ENCODE results near the gene KDM6B.
"Not testable (repeated sequence)": the region's sequence is repeated elsewhere in the genome, so short reads cannot be mapped to it uniquely, and the experiment has no call there.

Gene KDM6B

DNA sequence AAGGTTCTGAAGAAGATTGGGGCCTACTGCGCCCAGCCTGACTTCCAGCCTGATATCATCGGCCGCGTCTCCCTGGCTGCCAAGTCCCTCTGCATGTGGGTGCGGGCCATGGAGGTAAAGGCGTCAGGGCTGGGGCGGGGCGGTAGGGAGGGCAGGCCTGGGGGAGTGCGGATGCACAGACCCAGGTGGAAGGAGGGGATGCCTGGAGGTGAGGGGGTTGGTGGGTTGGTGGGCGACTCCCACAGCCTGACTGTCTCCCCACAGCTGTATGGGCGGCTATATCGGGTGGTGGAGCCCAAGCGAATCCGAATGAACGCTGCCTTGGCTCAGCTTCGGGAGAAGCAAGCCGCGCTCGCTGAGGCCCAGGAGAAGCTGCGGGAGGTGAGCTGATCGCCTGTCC is 26.8 kb upstream of the KDM6B start:
- H3K4me1 ChIP-seq (ENCODE audit: control insufficient read depth, insufficient read depth, low read length, poor library complexity, severe bottlenecking) = no peaks in the 10 kb centered on the region
- no peaks in the 10 kb centered on the region for H3K9me3 ChIP-seq (ENCODE audit: control insufficient read depth, low read length)
- H3K27ac ChIP-seq (ENCODE audit: low read depth, low read length, severe bottlenecking) = no peak overlapping the region
- H3K4me3 ChIP-seq (ENCODE audit: extremely low read depth, insufficient read depth, low read length, poor library complexity, severe bottlenecking) = no peak overlapping the region
- no peaks in the 10 kb centered on the region for H3K36me3 ChIP-seq (ENCODE audit: control insufficient read depth, insufficient read depth, low read length)
- 87 to 94% methylated on average over 15 to 16 of the region's 21 CpGs for WGBS, 2 experiments (ENCODE audit: insufficient coverage in 2 of 2)

- no peaks in the 10 kb centered on the region for H3K36me3 ChIP-seq (ENCODE audit: control insufficient read depth, insufficient read depth, low read length)
- WGBS, 2 experiments (ENCODE audit: insufficient coverage in 2 of 2) = 75% methylated on average over 7 to 10 of the region's 11 CpGs
- no peak overlapping the region for H3K4me3 ChIP-seq (ENCODE audit: extremely low read depth, insufficient read depth, low read length, poor library complexity, severe bottlenecking)
- no peaks in the 10 kb centered on the region for H3K4me1 ChIP-seq (ENCODE audit: control insufficient read depth, insufficient read depth, low read length, poor library complexity, severe bottlenecking)
- no peak overlapping the region for H3K27ac ChIP-seq (ENCODE audit: low read depth, low read length, severe bottlenecking)
- H3K9me3 ChIP-seq (ENCODE audit: control insufficient read depth, low read length) = no peaks in the 10 kb centered on the region
Observed at GRCh38 chr17:7809086-7809790, 24.8 kb upstream of the KDM6B start.

DNA sequence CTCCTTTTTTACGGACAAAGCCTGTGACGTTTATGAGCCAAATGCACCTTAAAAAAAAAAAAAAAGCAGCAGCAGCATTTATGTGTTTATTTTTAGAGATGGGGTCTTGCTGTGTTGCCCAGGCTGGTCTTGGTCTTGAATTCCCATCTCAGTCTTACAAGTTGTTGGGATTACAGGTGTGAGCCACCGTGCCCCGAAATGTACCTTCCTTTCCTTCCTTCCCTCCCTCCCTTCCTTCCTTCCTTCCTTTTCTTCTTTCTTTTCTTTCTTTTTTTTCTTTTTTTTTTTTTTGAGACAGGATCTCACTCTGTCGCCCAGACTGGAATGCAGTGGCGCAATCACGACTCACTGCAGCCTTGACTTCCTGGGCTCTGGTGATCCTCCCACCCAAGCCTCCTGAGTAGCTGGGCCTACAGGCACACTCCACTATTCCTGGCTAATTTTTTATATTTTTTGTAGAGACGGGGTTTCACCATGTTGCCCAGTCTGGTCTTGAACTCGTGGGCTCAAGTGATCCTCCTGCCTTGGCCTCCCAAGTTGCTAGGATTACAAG is 24.1 kb upstream of the KDM6B start:
- not testable (repeated sequence) for H3K4me1 ChIP-seq (ENCODE audit: control insufficient read depth, insufficient read depth, low read length, poor library complexity, severe bottlenecking); H3K36me3 ChIP-seq (ENCODE audit: control insufficient read depth, insufficient read depth, low read length); H3K9me3 ChIP-seq (ENCODE audit: control insufficient read depth, low read length); H3K4me3 ChIP-seq (ENCODE audit: extremely low read depth, insufficient read depth, low read length, poor library complexity, severe bottlenecking); H3K27ac ChIP-seq (ENCODE audit: low read depth, low read length, severe bottlenecking)
- WGBS, 2 experiments (ENCODE audit: insufficient coverage in 2 of 2) = 91 to 92% methylated on average over 6 to 7 of the region's 9 CpGs

DNA sequence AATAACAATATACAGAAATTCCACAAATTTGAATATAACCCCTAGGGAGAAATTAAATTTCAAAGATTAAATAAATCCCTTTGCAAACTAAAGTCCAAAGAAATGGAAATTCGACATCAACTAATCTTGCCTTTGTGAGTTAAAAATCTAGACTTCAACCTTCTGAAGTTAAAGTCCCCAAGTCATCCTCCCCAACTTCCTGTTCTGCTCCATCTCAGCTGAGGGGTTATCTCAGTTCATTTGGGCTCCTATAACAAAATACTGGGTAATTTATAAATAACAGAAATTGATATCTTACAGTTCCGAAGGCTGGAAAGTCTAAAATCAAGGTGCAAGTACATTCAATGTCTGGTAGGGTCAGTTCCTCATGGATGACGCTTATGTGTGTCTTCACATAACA is 22.8 kb upstream of the KDM6B start:
- WGBS, 2 experiments (ENCODE audit: insufficient coverage in 2 of 2) = 90 to 93% methylated on average over 3 of the region's 3 CpGs
- H3K27ac ChIP-seq (ENCODE audit: low read depth, low read length, severe bottlenecking) = no peak overlapping the region
- no peaks in the 10 kb centered on the region for H3K4me1 ChIP-seq (ENCODE audit: control insufficient read depth, insufficient read depth, low read length, poor library complexity, severe bottlenecking)
- H3K4me3 ChIP-seq (ENCODE audit: extremely low read depth, insufficient read depth, low read length, poor library complexity, severe bottlenecking) = no peak overlapping the region
- H3K36me3 ChIP-seq (ENCODE audit: control insufficient read depth, insufficient read depth, low read length) = no peaks in the 10 kb centered on the region
- H3K9me3 ChIP-seq (ENCODE audit: control insufficient read depth, low read length) = no peaks in the 10 kb centered on the region

DNA sequence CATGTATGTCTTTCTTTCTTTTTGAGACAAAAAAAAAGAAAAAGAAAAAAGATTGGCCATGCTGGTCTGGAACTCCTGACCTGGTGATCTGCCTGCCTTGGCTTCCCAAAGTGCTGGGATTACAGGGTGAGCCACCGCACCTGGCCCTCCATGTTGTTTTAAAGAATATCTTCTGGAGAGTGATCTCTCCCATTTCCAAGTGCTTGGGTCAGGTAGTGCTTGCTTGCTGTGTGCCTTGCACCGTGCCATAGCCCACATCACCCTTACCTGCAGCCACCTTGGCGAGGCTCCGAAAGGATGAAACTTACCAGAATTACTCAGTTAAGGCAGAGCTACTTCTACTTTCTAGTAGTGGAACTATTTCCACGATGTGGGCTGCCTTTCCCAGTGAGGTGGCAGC is 19.0 kb upstream of the KDM6B start:
- Histone ChIP-seq H3K9me3 (ENCODE audit: control insufficient read depth, low read length) (no peaks in the 10 kb centered on the region), H3K27ac (ENCODE audit: low read depth, low read length, severe bottlenecking) (no peak overlapping the region), H3K36me3 (ENCODE audit: control insufficient read depth, insufficient read depth, low read length) (no peaks in the 10 kb centered on the region), H3K4me3 (ENCODE audit: extremely low read depth, insufficient read depth, low read length, poor library complexity, severe bottlenecking) (no peak overlapping the region), H3K4me1 (ENCODE audit: control insufficient read depth, insufficient read depth, low read length, poor library complexity, severe bottlenecking) (peaks cover 2% of the 10 kb centered on the region)
- 88 to 90% methylated on average over 3 of the region's 5 CpGs for WGBS, 2 experiments (ENCODE audit: insufficient coverage in 2 of 2)

- 85 to 86% methylated on average over 9 to 10 of the region's 10 CpGs for WGBS, 2 experiments (ENCODE audit: insufficient coverage in 2 of 2)
- Histone ChIP-seq H3K9me3 (ENCODE audit: control insufficient read depth, low read length) (no peaks in the 10 kb centered on the region), H3K4me3 (ENCODE audit: extremely low read depth, insufficient read depth, low read length, poor library complexity, severe bottlenecking) (no peak overlapping the region)
Observed at GRCh38 chr17:7816926-7817642, 16.9 kb upstream of the KDM6B start.

GRCh38 chr17:7817643-7817964 is 16.4 kb upstream of the KDM6B start:
- WGBS, 2 experiments (ENCODE audit: insufficient coverage in 2 of 2) = 96% methylated on average over 5 to 8 of the region's 9 CpGs
- Histone ChIP-seq H3K9me3 (ENCODE audit: control insufficient read depth, low read length) (no peaks in the 10 kb centered on the region), H3K4me1 (ENCODE audit: control insufficient read depth, insufficient read depth, low read length, poor library complexity, severe bottlenecking) (peaks cover 2% of the 10 kb centered on the region), H3K4me3 (ENCODE audit: extremely low read depth, insufficient read depth, low read length, poor library complexity, severe bottlenecking) (no peak overlapping the region), H3K27ac (ENCODE audit: low read depth, low read length, severe bottlenecking) (no peak overlapping the region), H3K36me3 (ENCODE audit: control insufficient read depth, insufficient read depth, low read length) (no peaks in the 10 kb centered on the region)

More at GRCh38 chr17:7816926-7817642, 16.9 kb upstream of the KDM6B start:
- no peaks in the 10 kb centered on the region for H3K36me3 ChIP-seq (ENCODE audit: control insufficient read depth, insufficient read depth, low read length)
- H3K4me1 ChIP-seq (ENCODE audit: control insufficient read depth, insufficient read depth, low read length, poor library complexity, severe bottlenecking) = peaks cover 2% of the 10 kb centered on the region
- H3K27ac ChIP-seq (ENCODE audit: low read depth, low read length, severe bottlenecking) = peak overlapping the region; percentile 62

- 82 to 86% methylated on average over 3 to 5 of the region's 10 CpGs for WGBS, 2 experiments (ENCODE audit: insufficient coverage in 2 of 2)
- peaks cover 2% of the 10 kb centered on the region for H3K4me1 ChIP-seq (ENCODE audit: control insufficient read depth, insufficient read depth, low read length, poor library complexity, severe bottlenecking)
- H3K9me3 ChIP-seq (ENCODE audit: control insufficient read depth, low read length) = no peaks in the 10 kb centered on the region
- no peaks in the 10 kb centered on the region for H3K36me3 ChIP-seq (ENCODE audit: control insufficient read depth, insufficient read depth, low read length)
- no peak overlapping the region for H3K4me3 ChIP-seq (ENCODE audit: extremely low read depth, insufficient read depth, low read length, poor library complexity, severe bottlenecking)
- H3K27ac ChIP-seq (ENCODE audit: low read depth, low read length, severe bottlenecking) = no peak overlapping the region
Observed at GRCh38 chr17:7818026-7818425, 16.0 kb upstream of the KDM6B start.

- H3K27ac ChIP-seq (ENCODE audit: low read depth, low read length, severe bottlenecking) = no peak overlapping the region
- no peak overlapping the region for H3K4me3 ChIP-seq (ENCODE audit: extremely low read depth, insufficient read depth, low read length, poor library complexity, severe bottlenecking)
- WGBS, 2 experiments (ENCODE audit: insufficient coverage in 2 of 2) = 93% methylated on average over 25 to 26 of the region's 27 CpGs
- H3K9me3 ChIP-seq (ENCODE audit: control insufficient read depth, low read length) = no peaks in the 10 kb centered on the region
- H3K36me3 ChIP-seq (ENCODE audit: control insufficient read depth, insufficient read depth, low read length) = no peaks in the 10 kb centered on the region
- peaks cover 2% of the 10 kb centered on the region for H3K4me1 ChIP-seq (ENCODE audit: control insufficient read depth, insufficient read depth, low read length, poor library complexity, severe bottlenecking)
Observed at GRCh38 chr17:7818746-7819645, 15.0 kb upstream of the KDM6B start.

- Histone ChIP-seq H3K4me1 (ENCODE audit: control insufficient read depth, insufficient read depth, low read length, poor library complexity, severe bottlenecking) (peaks cover 2% of the 10 kb centered on the region), H3K9me3 (ENCODE audit: control insufficient read depth, low read length) (no peaks in the 10 kb centered on the region), H3K4me3 (ENCODE audit: extremely low read depth, insufficient read depth, low read length, poor library complexity, severe bottlenecking) (no peak overlapping the region), H3K27ac (ENCODE audit: low read depth, low read length, severe bottlenecking) (no peak overlapping the region), H3K36me3 (ENCODE audit: control insufficient read depth, insufficient read depth, low read length) (no peaks in the 10 kb centered on the region)
- 74 to 85% methylated on average over 5 of the region's 5 CpGs for WGBS, 2 experiments (ENCODE audit: insufficient coverage in 2 of 2)
Observed at GRCh38 chr17:7820231-7820630, 13.8 kb upstream of the KDM6B start.
